SK-N-SH (cell line): ENCODE measurements around the gene SRSF5. TPM values are rescaled to one million over a fixed set of nuclear protein-coding genes. Genes with fewer than 3 reads are reported as not detected.
A peak's percentile ranks its signal among the peaks of the same experiment; 100 is the strongest.
"Not testable (repeated sequence)": the region's sequence is repeated elsewhere in the genome, so short reads cannot be mapped to it uniquely, and the experiment has no call there.

Experiments
- CTCF ChIA-PET: fragments of 300-600, 350-600 bp; formaldehyde crosslinking; extraction: SDS; loops from one replicate; lab custom pipeline; 2021; lab: Yijun Ruan, JAX
- POLR2A ChIA-PET: fragments of 350-600 bp; sonication (Branson Sonifier 250); formaldehyde crosslinking; extraction: SDS; loops from one replicate; lab custom pipeline; 2020; ENCODE audit warnings: antibody characterized with exemption, inconsistent platforms; lab: Yijun Ruan, JAX
- DNase-seq: peaks from one replicate; pipeline ENCODE4 v3.0.0; 2012
- H2AFZ ChIP-seq: fragments of 200-600 bp; sonication (generic); 2 replicates; pipeline ENCODE4 v1.8.1; 2016; ENCODE audit warnings: antibody characterized with exemption, mild to moderate bottlenecking, low read depth
- H3F3A ChIP-seq: fragments of 200-600 bp; sonication (generic); replicated peaks from 2 replicates; pipeline ENCODE3; 2016; ENCODE audit warnings: antibody characterized with exemption, mild to moderate bottlenecking; ENCODE audit not compliant: insufficient read depth
- H3K27ac ChIP-seq, 2 experiments: fragments of 200-500 bp in 1 of 2; fragments of 200-600 bp in 1 of 2; sonication (Bioruptor generic) in 1 of 2; sonication (generic), shearing (Covaris generic) in 1 of 2; 2 replicates each; pipeline versions ENCODE4 v1.5.1 to v1.6.1; 2014 to 2016; ENCODE audit warnings: low read depth in 2 of 2, inconsistent platforms in 1 of 2, low read length in 1 of 2, mild to moderate bottlenecking in 1 of 2, mixed read lengths in 1 of 2
- H3K27me3 ChIP-seq: fragments of 200-600 bp; sonication (generic), shearing (Covaris generic); 2 replicates; pipeline ENCODE4 v1.6.1; 2016; ENCODE audit warnings: mixed run types; ENCODE audit not compliant: insufficient read depth
- H3K36me3 ChIP-seq, 2 experiments: fragments of 200-500 bp in 1 of 2; fragments of 200-600 bp in 1 of 2; sonication (Bioruptor generic) in 1 of 2; sonication (generic) in 1 of 2; replicated peaks in 1 of 2; 2 replicates each; pipeline versions ENCODE3 to v1.5.1; 2014 to 2016; ENCODE audit warnings: low read length in 1 of 2, mild to moderate bottlenecking in 1 of 2; ENCODE audit not compliant: insufficient read depth in 2 of 2, control insufficient read depth in 1 of 2
- H3K4me1 ChIP-seq, 2 experiments: fragments of 200-500 bp in 1 of 2; fragments of 200-600 bp in 1 of 2; sonication (Bioruptor generic) in 1 of 2; sonication (generic), shearing (Covaris generic) in 1 of 2; 2 replicates each; pipeline versions ENCODE4 v1.5.1 to v1.6.1; 2014 to 2016; ENCODE audit warnings: low read depth in 1 of 2, low read length in 1 of 2, mixed run types in 1 of 2; ENCODE audit not compliant: insufficient read depth in 2 of 2, control insufficient read depth in 1 of 2
- H3K4me2 ChIP-seq: fragments of 200-600 bp; sonication (generic), shearing (Covaris generic); 2 replicates; pipeline ENCODE4 v1.6.1; 2017; ENCODE audit warnings: mixed run types
- H3K4me3 ChIP-seq, 2 experiments: fragments of 200-500 bp in 1 of 2; fragments of 200-600 bp in 1 of 2; sonication (Bioruptor generic) in 1 of 2; sonication (generic), shearing (Covaris generic) in 1 of 2; 2 replicates each; pipeline versions ENCODE4 v1.5.1 to v1.8.1; 2014 to 2016; ENCODE audit warnings: low read depth in 2 of 2, inconsistent platforms in 1 of 2, low read length in 1 of 2, mild to moderate bottlenecking in 1 of 2, mixed read lengths in 1 of 2, moderate library complexity in 1 of 2
- H3K79me2 ChIP-seq: fragments of 200-600 bp; sonication (generic); 2 replicates; pipeline ENCODE4 v1.8.1; 2017; ENCODE audit warnings: mild to moderate bottlenecking; ENCODE audit not compliant: insufficient read depth
- H3K9ac ChIP-seq: fragments of 200-600 bp; sonication (generic); 2 replicates; pipeline ENCODE4 v1.6.1; 2017; ENCODE audit warnings: mixed run types
- H3K9me2 ChIP-seq: fragments of 200-600 bp; sonication (generic); 2 replicates; pipeline ENCODE4 v1.6.1; 2017; ENCODE audit warnings: mixed run types
- H3K9me3 ChIP-seq: fragments of 200-600 bp; sonication (generic); 2 replicates; pipeline ENCODE4 v1.6.1; 2017; ENCODE audit warnings: mixed run types, mild to moderate bottlenecking, moderate library complexity
- H4K20me1 ChIP-seq: fragments of 200-600 bp; sonication (generic); 2 replicates; pipeline ENCODE4 v1.6.1; 2017; ENCODE audit warnings: mild to moderate bottlenecking, mixed run types; ENCODE audit not compliant: insufficient read depth
- CHD2 ChIP-seq: fragments of 150-350 bp; IDR thresholded peaks from 2 replicates; pipeline ENCODE4 v1.6.1; 2018; ENCODE audit warnings: low read length; ENCODE audit not compliant: partially characterized antibody
- EZH2phosphoT487 ChIP-seq: fragments of 200-600 bp; sonication (generic); IDR thresholded peaks from 2 replicates; pipeline ENCODE4 v1.6.1; 2017; ENCODE audit warnings: low read depth, mixed run types, mild to moderate bottlenecking, antibody characterized with exemption, moderate library complexity, borderline replicate concordance
- MAX ChIP-seq: IDR thresholded peaks from 2 replicates; pipeline ENCODE4 v1.4.0; 2012; ENCODE audit warnings: low read depth
- NRF1 ChIP-seq: IDR thresholded peaks from 2 replicates; pipeline ENCODE4 v1.6.1; 2012; ENCODE audit warnings: low read depth, mild to moderate bottlenecking, low read length
- RAD21 ChIP-seq: IDR thresholded peaks from 2 replicates; pipeline ENCODE4 v1.6.1; 2012; ENCODE audit warnings: mild to moderate bottlenecking, low read length
- RFX5 ChIP-seq: IDR thresholded peaks from 2 replicates; pipeline ENCODE4 v1.6.1; 2012; ENCODE audit warnings: mild to moderate bottlenecking, improper control_type of control experiment, low read length
- SMC3 ChIP-seq: IDR thresholded peaks from 2 replicates; pipeline ENCODE4 v1.6.1; 2012; ENCODE audit warnings: low read depth, low read length, improper control_type of control experiment
- TCF12 ChIP-seq: IDR thresholded peaks from 2 replicates; pipeline ENCODE4 v1.4.0; 2012
- TEAD4 ChIP-seq: IDR thresholded peaks from 2 replicates; pipeline ENCODE4 v1.4.0; 2012; ENCODE audit warnings: mild to moderate bottlenecking, borderline replicate concordance; ENCODE audit not compliant: insufficient read depth
- USF2 ChIP-seq: fragments of 150-350 bp; IDR thresholded peaks from 2 replicates; pipeline ENCODE4 v1.6.1; 2017; ENCODE audit warnings: antibody characterized with exemption, low read length, low read depth, borderline replicate concordance
- WGBS: methylation state at CpG from one replicate; pipeline ENCODE4 v1.1.6; 2017; ENCODE audit warnings: low lambda C conversion rate; 5-methylcytosine and 5-hydroxymethylcytosine counted together
- polyA plus RNA-seq, 3 experiments: library from polyadenylated mRNA; depleted of rRNA; stranded (reverse); fragments of >200 nt; gene quantifications; 2 replicates each; pipeline ENCODE4 v1.2.3, GENCODE V29; 2012
- TF ChIP-seq, protein P1 (sequence below): fragments of 200-600 bp; sonication (generic); IDR thresholded peaks from 2 replicates; pipeline ENCODE4 v1.6.1; 2017; ENCODE audit warnings: antibody characterized with exemption, mild to moderate bottlenecking, moderate library complexity

SRSF5 gene
- polyA plus RNA-seq, 1 of the 3 experiments (the other 2 are of a cell fraction) = 324 TPM

GRCh38 chr14:69726761-69727511, 40.0 kb upstream of the SRSF5 start:
- ChIA-PET CTCF (interaction anchor here (0.6 to 7.1 kb wide), 58 partner anchors 9 to 588 kb away, joined by 3 to 107 read pairs (median 4); partner anchors contain the start of genes CCDC177, SRSF5 and SUSD6), POLR2A (interaction anchor here (0.7 kb wide), 1 partner anchor 116 kb away, joined by 3 read pairs; the partner anchor contains the start of gene SUSD6)
- Histone ChIP-seq H3K4me1 (peaks cover 0 to 6% of the 10 kb centered on the region in 2 experiments; a peak in 1 of 4 replicates), H3K4me2 (peak overlapping the region; percentile 72; the same call in 1 of the 2 replicates), H4K20me1 (no peaks in the 10 kb centered on the region), H3K79me2 (no peaks in the 10 kb centered on the region), H3K9ac (no peak overlapping the region), H3F3A (no peaks in the 10 kb centered on the region), H3K27me3 (no peaks in the 10 kb centered on the region), H3K27ac (no peak overlapping the region), H3K36me3 (no peaks in the 10 kb centered on the region), H3K9me3 (no peaks in the 10 kb centered on the region), H3K9me2 (no peaks in the 10 kb centered on the region), H2AFZ (peak overlapping the region; percentile 75; the same call in 1 of the 2 replicates), H3K4me3 (peak overlapping the region; percentile 32 to 59)
- TF ChIP-seq EZH2phosphoT487 (no peak), NRF1 (peak; percentile 24; the same call in 1 of the 2 replicates), RAD21 (peak; percentile 97), SMC3 (peak; percentile 96), CHD2 (no peak), TEAD4 (no peak), MAX (peak; percentile 76; the same call in 1 of the 2 replicates)
- TF ChIP-seq, protein P1, sequence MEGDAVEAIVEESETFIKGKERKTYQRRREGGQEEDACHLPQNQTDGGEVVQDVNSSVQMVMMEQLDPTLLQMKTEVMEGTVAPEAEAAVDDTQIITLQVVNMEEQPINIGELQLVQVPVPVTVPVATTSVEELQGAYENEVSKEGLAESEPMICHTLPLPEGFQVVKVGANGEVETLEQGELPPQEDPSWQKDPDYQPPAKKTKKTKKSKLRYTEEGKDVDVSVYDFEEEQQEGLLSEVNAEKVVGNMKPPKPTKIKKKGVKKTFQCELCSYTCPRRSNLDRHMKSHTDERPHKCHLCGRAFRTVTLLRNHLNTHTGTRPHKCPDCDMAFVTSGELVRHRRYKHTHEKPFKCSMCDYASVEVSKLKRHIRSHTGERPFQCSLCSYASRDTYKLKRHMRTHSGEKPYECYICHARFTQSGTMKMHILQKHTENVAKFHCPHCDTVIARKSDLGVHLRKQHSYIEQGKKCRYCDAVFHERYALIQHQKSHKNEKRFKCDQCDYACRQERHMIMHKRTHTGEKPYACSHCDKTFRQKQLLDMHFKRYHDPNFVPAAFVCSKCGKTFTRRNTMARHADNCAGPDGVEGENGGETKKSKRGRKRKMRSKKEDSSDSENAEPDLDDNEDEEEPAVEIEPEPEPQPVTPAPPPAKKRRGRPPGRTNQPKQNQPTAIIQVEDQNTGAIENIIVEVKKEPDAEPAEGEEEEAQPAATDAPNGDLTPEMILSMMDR = peak; percentile 98
- peak; percentile 95 for DNase-seq
- 18% methylated on average over 48 of the region's 51 CpGs for WGBS

GRCh38 chr14:69727860-69728259, 39.1 kb upstream of the SRSF5 start:
- Histone ChIP-seq H3K9me3 (no peaks in the 10 kb centered on the region), H3K36me3 (no peaks in the 10 kb centered on the region), H3K9ac (no peak overlapping the region), H2AFZ (no peak overlapping the region), H3K4me2 (no peak overlapping the region), H3K4me1 (peaks cover 0 to 6% of the 10 kb centered on the region in 2 experiments; a peak in 1 of 4 replicates), H3K27ac (no peak overlapping the region), H4K20me1 (no peaks in the 10 kb centered on the region), H3K27me3 (no peaks in the 10 kb centered on the region), H3K79me2 (no peaks in the 10 kb centered on the region), H3F3A (no peaks in the 10 kb centered on the region), H3K9me2 (no peaks in the 10 kb centered on the region), H3K4me3 (no peak overlapping the region)
- ChIA-PET CTCF (interaction anchor here (0.8 to 7.1 kb wide), 26 partner anchors 10 to 212 kb away, joined by 3 to 107 read pairs (median 9); partner anchors contain the start of genes CCDC177 and SUSD6), POLR2A (interaction anchor here (0.7 kb wide), 1 partner anchor 117 kb away, joined by 3 read pairs; the partner anchor contains the start of gene SUSD6)
- WGBS = 73% methylated on average over 4 of the region's 4 CpGs
- TF ChIP-seq RFX5 (peak; percentile 75), TCF12 (no peak), USF2 (no peak)
- no peak for DNase-seq

- H3F3A ChIP-seq, H3K79me2 ChIP-seq, H3K9ac ChIP-seq, H3K27ac ChIP-seq, H3K9me2 ChIP-seq, H3K4me3 ChIP-seq, H2AFZ ChIP-seq, H3K4me1 ChIP-seq, H3K27me3 ChIP-seq, DNase-seq, H4K20me1 ChIP-seq, POLR2A ChIA-PET, H3K4me2 ChIP-seq, H3K36me3 ChIP-seq, H3K9me3 ChIP-seq: not testable (repeated sequence)
- CTCF ChIA-PET = interaction anchor here (7.1 kb wide), 1 partner anchor 146 kb away, joined by 107 read pairs; no protein-coding TSS in a partner anchor
- 78% methylated on average over 8 of the region's 8 CpGs for WGBS
These were observed 34.9 kb upstream of the SRSF5 start for GRCh38 chr14:69731919-69732598.
